GM18526 (cell line): ENCODE results near the gene ICE1.

Experiments
- POLR2A ChIP-seq: IDR thresholded peaks from 3 replicates; pipeline ENCODE4 v1.6.1; 2011; ENCODE audit not compliant: insufficient read length; ENCODE audit errors: extremely low read depth

The ICE1 gene

DNA sequence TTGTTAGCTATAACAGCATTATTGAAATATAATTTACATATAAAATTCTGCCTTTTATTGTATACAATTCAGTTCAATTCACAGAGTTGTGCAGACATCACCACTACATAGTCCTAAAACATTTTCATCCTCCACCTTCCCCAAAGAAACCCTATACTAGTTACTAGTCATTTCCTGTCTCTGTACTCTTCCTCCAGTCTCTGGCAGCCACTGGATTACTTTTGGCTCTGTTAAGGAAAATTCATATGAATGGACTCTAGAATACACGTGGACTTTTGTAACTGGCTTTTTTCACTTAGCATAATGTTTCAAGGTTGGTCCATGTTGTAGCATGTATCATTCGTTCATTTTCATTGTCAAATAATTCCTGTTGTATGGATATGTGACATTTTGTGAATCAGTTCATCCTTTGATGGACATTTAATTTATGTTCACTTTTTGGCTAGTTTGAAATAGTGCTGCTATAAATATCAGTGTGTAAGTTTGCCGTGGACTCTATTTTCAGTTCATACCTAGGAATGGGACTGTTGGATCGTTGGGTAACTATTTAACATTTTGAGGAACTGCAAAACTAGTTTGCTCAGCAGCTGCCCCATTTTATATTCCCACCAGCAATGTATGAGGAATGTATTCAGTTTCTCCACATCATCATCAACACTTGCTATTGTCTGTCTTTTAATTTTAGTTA, 9.7 kb downstream of the ICE1 start:
- no peak for TF ChIP-seq POLR2A

DNA sequence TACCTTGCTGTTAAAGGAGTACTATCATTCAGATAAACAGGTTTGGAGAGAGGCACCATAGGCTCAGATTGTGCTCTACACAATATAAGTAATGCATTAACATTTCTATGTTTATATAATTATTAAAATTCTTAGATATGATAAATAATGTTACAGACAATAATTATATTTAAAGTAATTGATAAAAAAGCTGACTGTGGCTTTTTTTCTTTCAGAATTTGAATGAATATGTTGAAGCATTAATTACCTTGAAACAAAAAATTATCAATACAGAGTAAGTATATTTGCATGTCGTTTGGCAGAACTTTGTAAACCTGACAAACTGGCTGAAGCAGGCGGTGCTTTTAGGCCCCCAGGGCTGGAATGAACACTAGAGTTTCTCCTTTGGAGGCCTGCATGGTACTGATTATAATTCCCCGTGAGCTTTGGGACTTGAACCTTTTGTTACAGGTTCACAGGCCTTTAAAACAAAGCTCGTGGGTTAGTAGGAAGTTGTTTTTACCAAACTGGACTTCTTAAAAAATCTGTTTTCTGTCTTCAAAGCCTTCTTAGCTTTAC, 13.8 kb downstream of the ICE1 start:
- TF ChIP-seq POLR2A: no peak

DNA sequence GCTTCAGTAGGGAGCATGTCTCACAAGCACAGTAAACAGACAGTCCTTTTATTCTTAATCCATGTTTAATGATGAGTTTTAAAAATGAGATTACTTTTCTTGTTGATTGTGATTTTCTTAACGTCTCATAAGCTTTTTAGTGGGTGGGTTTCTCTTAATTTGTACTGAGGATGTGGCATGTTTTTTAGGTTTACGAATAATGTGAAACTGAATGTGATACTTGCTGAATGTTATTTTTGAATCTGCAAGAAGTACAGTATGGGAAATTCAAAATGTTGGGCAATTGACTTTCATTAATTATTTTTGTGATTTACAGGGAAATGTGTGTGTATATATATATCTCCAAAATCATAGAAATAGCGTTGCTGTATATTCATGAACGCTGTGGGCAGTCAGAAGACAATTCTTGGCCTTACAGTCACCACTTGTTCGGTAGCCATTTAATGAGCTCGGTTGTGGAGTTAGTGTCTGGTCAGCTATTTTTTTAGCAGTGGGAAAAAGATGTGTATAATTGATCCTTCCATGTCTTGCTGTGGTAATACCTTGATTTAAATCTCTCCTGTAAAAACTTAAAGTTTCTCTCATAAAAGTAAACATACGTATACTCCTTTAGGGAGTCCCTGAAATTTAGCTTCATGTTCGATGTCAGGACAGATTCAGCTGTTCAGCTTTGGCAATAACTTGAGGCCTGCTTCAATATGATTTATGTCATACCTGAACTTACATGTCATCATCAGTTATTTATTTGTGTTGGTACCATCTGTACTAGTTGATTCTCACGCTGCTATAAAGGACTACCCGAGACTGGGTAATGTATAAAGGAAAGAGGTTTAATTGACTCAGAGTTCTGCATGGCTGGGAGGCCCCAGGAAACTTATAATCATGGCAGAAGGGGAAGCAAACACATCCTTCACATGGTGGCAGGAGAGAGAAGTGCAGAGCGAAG, 15.0 kb downstream of the ICE1 start:
- TF ChIP-seq POLR2A: no peak

DNA sequence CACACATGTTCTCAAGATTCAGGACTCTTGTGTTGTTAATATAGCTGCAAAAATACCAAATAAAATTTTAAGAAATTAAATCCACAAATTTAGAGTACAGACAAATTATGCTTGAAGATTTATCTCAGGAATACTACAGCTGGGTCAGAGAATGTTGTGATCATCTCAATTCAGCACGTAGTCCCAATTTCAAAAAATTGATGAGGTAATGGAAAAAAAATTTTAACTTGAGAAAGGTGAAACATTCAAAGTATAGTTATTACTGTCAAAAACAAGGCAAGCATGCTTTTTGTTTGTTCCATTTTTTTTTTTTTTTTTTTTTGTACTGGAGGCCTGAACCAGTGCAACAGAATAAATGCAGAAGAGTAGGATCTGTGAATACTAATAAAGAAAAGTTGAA, 29.4 kb downstream of the ICE1 start:
- no peak for TF ChIP-seq POLR2A

DNA sequence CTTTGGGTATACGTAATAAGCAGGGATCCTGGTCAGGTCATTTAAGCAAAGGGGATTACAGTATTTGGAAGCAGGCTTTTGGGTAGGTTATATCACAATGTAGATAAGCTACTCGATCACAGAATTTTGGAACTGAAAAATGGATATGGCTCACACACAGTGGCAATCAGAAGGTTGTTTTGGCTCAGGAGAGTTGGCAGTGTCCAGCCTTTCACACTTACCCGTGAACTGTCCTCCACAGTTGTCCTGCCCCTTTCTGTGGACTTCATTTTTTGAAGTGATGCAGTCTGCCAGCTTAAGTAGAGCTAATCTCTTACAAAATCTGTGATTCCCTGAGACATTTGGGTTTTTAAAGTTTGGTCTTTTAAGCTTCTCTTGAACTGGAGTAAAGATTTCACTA, 30.7 kb downstream of the ICE1 start:
- no peak for TF ChIP-seq POLR2A

DNA sequence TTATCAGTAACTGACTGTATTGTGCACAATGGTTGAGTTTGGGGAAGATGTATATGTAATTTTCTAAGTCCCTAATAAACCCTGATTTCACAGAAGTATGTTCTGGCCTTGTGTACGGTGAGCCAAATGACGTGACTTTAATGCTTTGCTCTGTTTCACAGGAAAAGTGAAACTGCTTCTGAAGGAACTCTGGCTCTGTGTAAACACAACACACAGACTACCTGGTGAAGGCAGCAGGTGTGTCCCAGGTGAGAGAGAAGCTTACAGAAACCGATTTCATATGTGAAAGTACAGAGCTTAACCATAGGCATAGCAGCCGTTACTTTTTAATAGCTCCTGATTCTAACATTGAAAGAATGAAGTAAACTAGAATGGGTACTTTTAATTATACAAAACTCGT, 31.9 kb downstream of the ICE1 start:
- no peak for TF ChIP-seq POLR2A

DNA sequence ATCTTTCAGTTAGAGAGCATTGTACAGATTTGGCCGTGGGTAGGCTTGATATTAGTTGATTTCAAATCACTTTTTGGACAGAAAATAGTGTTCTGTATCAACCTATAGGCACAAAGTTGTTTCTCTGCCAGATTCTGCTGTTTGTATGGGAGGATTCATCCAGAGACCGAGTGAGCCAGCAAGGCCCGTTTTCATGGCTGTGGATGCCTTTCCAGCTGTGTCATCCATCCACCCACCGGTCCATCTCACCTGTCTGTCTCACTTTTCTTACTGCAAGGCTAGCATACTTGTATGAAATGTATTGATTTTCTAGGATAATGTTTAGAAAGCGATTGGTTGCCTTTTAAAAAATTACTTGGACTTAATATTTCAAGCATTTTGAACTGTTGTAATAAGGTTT, 34.4 kb downstream of the ICE1 start:
- TF ChIP-seq POLR2A: no peak

DNA sequence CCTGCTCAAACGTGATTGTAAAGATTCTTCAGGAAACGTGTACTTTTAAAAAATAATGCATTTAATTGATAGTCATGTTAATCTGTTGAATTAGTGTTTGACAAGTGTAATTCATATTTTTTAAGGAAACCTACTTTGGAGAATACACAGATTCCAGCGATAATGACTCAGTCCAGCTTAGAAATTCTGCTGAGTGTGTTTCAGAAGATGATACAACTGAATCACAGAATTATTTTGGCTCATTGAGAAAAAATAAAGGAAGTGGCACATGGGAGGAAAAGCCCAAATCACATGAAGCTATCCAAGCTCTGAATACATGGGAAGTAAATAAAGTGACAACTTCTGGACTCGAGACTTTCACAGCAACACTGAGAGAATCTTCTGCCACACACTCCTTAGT, 37.8 kb downstream of the ICE1 start:
- no peak for TF ChIP-seq POLR2A

DNA sequence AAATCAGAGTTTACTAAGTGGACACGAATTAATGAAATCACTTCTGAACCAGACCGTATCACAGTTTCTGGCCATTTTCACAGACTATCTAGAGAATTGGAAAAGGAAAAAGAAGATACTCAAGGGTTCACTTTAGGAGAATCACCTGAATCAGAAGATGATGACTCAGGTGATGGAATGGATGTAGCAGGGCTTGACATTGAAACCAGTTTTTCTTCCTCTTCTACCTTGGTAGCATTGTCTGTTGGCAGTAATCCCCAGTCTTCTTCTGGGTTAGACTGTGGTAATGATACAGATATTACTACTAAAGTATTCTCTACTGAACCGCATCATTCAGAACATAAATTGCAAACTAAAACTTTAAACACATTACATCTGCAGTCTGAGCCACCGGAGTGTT, 38.5 kb downstream of the ICE1 start:
- TF ChIP-seq POLR2A: no peak

DNA sequence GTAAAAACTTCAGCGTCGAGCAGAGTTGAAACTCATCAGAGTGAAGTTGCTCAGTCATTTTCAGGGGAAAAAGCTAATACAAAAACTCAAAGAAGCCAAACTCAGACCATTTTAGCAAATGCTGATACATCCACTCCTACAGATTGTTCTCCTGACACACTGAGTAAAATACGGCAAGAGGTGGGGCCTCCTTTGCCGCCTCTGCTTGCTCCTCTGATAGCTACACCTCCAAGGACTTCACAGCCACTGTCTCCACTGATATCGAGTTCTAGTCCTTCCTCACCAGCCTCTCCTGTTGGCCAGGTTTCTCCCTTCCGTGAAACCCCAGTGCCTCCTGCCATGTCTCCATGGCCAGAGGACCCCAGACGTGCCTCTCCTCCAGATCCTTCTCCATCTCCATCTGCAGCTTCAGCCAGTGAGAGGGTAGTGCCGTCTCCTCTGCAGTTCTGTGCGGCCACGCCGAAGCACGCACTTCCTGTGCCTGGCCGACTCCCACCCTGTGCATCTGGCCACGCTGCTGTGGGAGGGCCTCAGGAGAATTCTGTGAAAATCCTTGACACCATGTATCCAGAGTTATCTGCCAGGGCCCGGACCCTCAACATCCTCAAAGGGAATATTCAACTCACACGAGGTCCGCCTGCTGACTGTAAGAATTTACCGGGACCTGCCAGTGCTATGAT, 41.7 kb downstream of the ICE1 start:
- no peak for TF ChIP-seq POLR2A

DNA sequence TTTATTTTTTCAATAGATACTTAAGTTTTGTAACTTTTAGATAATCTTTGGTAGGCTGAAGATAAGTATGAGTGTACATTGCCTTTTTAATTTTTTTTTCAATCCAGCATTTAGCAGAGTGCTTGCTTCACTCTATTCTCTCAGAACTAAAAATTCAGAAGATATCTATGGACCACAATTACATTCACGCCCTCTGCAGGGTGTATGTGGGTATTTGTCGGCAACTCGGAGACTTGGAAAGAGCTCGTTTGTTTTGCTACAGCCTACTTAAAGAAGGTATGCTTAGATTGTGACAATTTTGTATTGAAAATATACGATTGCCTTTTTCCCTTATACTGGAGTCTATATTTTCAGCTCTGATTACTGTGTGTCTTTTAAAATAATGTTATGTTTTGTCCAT, 43.8 kb downstream of the ICE1 start:
- TF ChIP-seq POLR2A: no peak

DNA sequence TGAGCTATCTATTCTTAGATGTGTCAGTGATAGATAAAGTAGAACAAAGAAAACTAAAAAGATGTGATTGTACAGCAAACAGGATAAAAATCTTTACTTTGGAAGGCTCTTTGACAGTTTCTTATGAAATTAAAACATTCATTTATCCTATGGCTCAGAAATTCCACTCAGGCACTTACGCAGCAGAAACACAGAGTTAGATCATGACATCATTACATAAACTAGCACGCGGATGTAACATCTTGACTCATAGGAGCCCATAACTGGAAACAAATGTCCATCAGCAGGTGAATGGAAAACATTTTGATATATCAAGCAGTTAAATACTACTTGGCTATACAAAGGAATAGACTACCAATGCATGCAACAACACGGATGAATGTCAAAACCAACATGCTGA, 45.3 kb downstream of the ICE1 start:
- TF ChIP-seq POLR2A: no peak

DNA sequence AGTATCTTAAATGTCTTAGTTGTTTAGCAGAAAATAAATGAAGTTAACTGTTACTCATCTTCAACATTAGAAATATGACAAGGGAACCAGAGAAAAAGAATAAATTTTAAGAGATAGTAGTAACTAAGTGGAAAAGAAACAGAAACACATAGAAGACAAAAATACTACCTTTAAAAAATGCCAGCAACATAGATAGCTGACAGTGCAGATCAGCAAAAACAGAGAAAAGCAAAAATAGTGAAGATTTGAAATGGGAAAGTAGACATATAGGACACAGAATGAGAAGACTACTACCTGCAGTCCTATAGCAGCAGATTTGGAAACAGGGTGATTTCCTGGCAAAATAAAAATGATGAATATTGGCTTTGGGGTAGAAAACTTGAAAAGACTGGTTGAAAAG, 48.5 kb downstream of the ICE1 start:
- TF ChIP-seq POLR2A: no peak

DNA sequence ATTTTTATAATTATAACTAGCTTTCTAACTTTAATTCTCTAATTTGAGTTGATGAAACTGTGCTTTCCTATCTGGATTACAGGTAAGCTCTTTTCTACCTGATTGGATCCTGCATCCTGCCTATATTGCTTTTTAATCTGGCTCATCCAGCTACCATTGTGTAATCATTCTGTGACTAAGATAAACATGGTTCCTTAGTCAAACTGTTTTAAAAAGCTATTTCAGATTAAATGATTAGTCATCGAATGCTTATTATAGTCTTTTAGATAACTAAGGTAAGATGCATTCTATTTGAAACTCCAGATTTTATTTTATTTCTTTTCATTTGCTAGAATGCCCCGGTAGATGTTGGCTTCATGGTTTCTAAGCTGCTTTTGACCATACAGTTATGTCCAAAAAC, 50.7 kb downstream of the ICE1 start:
- no peak for TF ChIP-seq POLR2A

DNA sequence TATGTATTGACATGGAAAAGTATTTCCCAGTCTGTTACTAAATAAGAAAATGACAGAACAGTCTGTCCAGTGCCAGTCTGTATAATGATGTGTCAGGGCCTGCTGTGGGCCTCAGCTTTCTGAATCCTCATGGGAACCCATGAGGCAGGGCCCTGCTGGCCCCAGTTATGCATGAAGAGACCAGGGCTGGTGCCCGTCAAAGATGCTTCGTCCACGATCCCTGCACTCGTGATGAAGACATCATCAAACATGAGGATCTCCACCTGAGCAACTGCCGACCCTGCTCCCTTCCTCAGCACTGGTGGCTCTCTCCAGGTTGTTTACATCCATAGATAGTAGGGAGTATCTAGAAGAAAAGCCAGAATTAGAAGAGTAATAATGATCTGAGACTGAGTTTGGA, 52.5 kb downstream of the ICE1 start:
- TF ChIP-seq POLR2A: no peak

DNA sequence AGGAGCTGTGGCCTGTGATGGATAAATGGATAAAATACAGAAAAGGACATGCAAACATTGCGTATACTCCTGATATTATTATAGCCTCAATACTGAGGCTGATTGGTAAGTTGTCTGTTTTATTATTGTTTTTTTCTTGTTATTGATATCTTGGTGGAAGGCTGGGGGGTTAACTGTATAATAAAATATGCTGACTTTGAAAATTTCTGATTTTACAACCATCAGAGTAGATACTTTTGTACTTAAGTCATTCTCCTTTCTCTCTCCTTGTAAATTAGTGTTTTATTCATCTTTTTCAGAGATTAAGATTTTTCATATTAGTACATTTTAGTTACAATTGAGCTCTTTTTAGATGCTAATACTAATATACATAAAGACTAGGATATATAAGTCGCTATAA, 53.5 kb downstream of the ICE1 start:
- no peak for TF ChIP-seq POLR2A
